Measurements from ENCODE around the gene C2CD4D. TPM values are rescaled to one million over a fixed set of nuclear protein-coding genes. Genes with fewer than 3 reads are reported as not detected.

The C2CD4D gene
- total RNA-seq, 1 donor from 2014 or later: not detected

DNA sequence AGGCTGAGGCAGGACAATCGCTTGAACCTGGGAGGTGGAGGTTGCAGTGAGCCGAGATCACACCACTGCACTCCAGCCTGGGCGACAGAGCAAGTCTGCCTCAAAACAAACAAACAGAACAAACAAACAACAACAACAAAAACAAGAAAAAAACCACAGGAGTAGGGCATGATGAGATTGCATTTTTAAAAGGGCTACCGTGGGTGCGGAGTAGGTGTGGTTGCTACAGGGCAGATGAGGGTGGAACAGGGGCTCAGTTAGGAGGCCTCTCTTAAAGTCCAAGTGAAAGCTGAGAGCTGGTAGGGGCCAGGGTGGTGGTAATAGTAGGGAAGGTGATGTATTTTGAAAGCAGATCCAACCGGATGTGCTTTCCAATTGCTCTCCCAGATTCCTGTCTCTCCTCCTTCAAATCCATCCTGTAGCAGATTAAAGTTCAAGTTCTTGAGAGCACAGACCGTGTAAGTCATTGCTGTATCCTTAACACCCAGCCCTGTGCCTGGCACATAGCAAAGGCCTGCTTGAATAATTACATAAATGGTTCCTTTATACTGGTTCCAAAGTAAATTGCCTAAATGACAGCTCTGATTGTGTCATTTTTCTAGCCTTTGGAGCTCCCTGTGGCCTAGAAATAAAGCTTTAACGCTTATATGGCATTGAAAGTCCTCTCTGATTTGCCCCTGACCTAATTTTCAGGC, 30.2 kb downstream of the C2CD4D start:
- Histone ChIP-seq H3K27ac (no peak overlapping the region), H3K36me3 (no peaks in the 10 kb centered on the region), H3K4me3 (no peak overlapping the region), H3K4me1 (no peaks in the 10 kb centered on the region), H3K9me3 (no peaks in the 10 kb centered on the region), H3K27me3 (no peaks in the 10 kb centered on the region)
- DNase-seq (ENCODE audit: low spot score in 2 of 2): no peak
- intact Hi-C loops (cut with DNase I): no loop called here
- TF ChIP-seq, protein P1, sequence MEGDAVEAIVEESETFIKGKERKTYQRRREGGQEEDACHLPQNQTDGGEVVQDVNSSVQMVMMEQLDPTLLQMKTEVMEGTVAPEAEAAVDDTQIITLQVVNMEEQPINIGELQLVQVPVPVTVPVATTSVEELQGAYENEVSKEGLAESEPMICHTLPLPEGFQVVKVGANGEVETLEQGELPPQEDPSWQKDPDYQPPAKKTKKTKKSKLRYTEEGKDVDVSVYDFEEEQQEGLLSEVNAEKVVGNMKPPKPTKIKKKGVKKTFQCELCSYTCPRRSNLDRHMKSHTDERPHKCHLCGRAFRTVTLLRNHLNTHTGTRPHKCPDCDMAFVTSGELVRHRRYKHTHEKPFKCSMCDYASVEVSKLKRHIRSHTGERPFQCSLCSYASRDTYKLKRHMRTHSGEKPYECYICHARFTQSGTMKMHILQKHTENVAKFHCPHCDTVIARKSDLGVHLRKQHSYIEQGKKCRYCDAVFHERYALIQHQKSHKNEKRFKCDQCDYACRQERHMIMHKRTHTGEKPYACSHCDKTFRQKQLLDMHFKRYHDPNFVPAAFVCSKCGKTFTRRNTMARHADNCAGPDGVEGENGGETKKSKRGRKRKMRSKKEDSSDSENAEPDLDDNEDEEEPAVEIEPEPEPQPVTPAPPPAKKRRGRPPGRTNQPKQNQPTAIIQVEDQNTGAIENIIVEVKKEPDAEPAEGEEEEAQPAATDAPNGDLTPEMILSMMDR (IDR thresholded peaks at IDR 0.05): no peak

DNA sequence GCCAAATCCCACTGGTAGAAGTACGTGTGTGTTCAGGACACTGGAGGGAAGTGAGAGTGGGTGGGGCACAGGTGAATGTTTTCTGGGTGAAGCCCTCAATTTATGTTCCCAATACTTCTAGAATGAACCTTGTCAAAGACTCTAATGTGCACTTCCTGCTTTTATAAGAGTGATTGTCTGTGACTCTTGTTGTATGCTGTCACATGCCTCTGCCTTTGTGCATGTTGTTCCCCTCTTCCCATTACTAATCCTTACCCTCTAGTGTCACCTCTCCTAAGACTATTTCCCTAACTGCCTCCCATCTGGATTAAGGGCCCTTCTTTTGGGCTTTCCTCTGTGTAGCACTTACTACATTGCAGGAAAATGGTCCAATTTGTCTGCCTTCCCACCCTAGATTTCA, 31.9 kb downstream of the C2CD4D start:
- H3K9me3 ChIP-seq: no peaks in the 10 kb centered on the region
- DNase-seq (ENCODE audit: low spot score in 2 of 2): no peak
- no peak overlapping the region for H3K4me3 ChIP-seq
- H3K27me3 ChIP-seq: no peaks in the 10 kb centered on the region
- intact Hi-C loops (cut with DNase I): no loop called here
- H3K4me1 ChIP-seq: no peaks in the 10 kb centered on the region
- TF ChIP-seq, protein P1 (IDR thresholded peaks at IDR 0.05): no peak
- H3K36me3 ChIP-seq: no peaks in the 10 kb centered on the region
- H3K27ac ChIP-seq: no peak overlapping the region

DNA sequence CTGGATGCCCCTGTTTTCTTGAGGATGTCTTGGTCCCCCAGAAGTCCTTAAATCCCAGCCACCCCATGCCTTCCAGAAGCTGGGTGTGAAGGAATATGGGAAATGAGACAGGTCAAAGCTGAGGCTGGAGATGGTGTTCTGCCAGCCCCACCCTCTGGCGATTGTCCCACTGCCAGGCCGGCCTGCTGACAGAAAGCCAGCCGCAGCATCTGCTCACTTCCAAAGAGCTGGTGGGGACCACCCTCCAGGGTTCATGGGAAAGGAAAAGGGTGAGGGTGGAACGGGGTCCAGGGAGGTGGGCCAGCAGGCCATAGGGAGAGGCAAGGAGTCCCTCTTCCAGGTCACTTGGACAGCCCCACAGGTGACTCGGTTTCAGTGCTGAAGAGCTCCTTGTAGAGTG, 32.5 kb downstream of the C2CD4D start:
- no peaks in the 10 kb centered on the region for H3K9me3 ChIP-seq
- H3K4me3 ChIP-seq: no peak overlapping the region
- no peaks in the 10 kb centered on the region for H3K27me3 ChIP-seq
- H3K4me1 ChIP-seq: no peaks in the 10 kb centered on the region
- no peaks in the 10 kb centered on the region for H3K36me3 ChIP-seq
- H3K27ac ChIP-seq: no peak overlapping the region
- no peak for DNase-seq (ENCODE audit: low spot score in 2 of 2)
- intact Hi-C loops (cut with DNase I): no loop called here
- TF ChIP-seq, protein P1 (IDR thresholded peaks at IDR 0.05): no peak

DNA sequence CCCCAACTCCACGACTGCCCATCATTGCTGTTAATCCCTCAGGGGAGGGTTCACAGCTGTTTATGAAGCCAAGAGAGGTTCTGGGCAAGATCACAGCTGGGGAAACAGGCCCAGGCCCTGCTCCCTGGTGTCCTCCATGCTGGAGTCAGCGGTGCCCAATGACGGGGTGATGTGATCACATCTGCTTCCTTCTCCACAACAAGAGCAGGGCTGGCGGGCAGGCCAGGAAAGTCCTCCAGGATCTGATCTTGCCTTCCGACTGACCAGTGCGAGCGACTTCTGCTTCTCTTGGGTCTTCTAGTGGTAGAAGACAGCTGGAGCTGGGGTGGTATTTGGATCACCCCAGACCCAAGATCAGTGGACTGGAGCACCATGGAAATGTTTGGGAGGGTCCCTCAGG, 33.5 kb downstream of the C2CD4D start:
- DNase-seq (ENCODE audit: low spot score in 2 of 2): no peak

DNA sequence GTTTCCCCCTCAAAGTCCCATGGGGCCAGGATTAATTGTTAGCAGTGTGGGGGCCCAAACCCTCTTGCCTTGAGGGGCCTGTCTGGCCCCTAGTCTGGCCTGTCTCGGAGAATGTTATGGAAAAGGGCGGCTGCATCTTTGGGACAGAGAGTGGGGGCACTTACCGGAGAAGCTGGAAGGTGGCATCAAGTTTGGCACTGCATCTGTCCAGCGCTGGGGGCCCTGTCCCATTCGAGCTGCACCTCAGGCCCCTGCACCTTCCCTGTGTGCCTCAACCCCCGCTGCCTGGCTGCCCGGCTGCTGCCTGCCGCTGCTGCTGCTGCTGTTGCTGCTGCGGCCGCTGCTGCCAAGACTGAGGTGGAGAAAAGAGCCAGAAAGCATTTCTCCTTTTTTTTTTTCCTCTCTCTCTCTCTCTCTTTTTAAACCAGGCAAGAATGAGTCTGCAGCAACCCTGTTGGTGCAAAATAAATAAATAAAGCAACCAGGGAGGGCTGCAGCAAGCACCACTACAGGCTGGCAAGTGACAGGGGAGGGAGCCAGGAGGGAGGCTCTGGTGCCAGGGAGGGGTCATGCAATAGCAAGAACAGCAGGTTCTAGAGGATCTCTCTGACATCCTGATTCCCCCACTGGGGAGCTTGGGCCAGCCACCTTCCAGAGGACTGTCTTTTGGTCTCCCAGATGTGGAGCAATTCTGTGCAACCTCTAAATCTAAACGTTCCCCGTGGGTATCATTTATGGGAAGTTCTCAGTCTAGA, 34.4 kb downstream of the C2CD4D start, which contains the start of gene LINGO4:
LINGO4 (minus strand) TSS at position 354 of the 755 bp plus-strand sequence. CDS start 2,715 bp downstream, outside the sequence.
- H3K27me3 ChIP-seq: no peaks in the 10 kb centered on the region
- DNase-seq (ENCODE audit: low spot score in 2 of 2): no peak
- H3K36me3 ChIP-seq: no peaks in the 10 kb centered on the region
- TF ChIP-seq, protein P1 (IDR thresholded peaks at IDR 0.05): no peak
- no peaks in the 10 kb centered on the region for H3K4me1 ChIP-seq
- intact Hi-C loops (cut with DNase I): no loop called here
- no peaks in the 10 kb centered on the region for H3K9me3 ChIP-seq
- no peak within 1 kb of the TSS for H3K27ac ChIP-seq
- H3K4me3 ChIP-seq: no peak within 1 kb of the TSS

More for the DNA sequence above, 33.5 kb downstream of the C2CD4D start:
- H3K9me3 ChIP-seq: no peaks in the 10 kb centered on the region
- H3K4me1 ChIP-seq: no peaks in the 10 kb centered on the region
- no peaks in the 10 kb centered on the region for H3K27me3 ChIP-seq
- TF ChIP-seq, protein P1 (IDR thresholded peaks at IDR 0.05): no peak
- no peak overlapping the region for H3K4me3 ChIP-seq
- H3K36me3 ChIP-seq: no peaks in the 10 kb centered on the region
- intact Hi-C loops (cut with DNase I): no loop called here
- no peak overlapping the region for H3K27ac ChIP-seq
